Epithelial cell of esophagus (primary cell): ENCODE data around the gene BAIAP2L1.

ENCODE experiments used
- DNase-seq: peaks from one replicate; pipeline ENCODE4 v3.0.0; 2010; ENCODE audit warnings: low read depth
- H3K4me3 ChIP-seq: 2 replicates; pipeline ENCODE4 v1.5.1; 2011; ENCODE audit warnings: mild to moderate bottlenecking, low read length, control low read depth
- TF ChIP-seq, protein P1 (sequence below): IDR thresholded peaks from 2 replicates; pipeline ENCODE4 v1.5.1; 2011; ENCODE audit warnings: low read depth, mild to moderate bottlenecking, low read length, control low read depth, inconsistent platforms; ENCODE audit not compliant: insufficient read depth; ENCODE audit errors: missing control alignments

Gene BAIAP2L1

GRCh38 chr7:98354511-98355249 lies 46.2 kb downstream of the BAIAP2L1 start:
- peak; percentile 95 for DNase-seq
- TF ChIP-seq, protein P1, sequence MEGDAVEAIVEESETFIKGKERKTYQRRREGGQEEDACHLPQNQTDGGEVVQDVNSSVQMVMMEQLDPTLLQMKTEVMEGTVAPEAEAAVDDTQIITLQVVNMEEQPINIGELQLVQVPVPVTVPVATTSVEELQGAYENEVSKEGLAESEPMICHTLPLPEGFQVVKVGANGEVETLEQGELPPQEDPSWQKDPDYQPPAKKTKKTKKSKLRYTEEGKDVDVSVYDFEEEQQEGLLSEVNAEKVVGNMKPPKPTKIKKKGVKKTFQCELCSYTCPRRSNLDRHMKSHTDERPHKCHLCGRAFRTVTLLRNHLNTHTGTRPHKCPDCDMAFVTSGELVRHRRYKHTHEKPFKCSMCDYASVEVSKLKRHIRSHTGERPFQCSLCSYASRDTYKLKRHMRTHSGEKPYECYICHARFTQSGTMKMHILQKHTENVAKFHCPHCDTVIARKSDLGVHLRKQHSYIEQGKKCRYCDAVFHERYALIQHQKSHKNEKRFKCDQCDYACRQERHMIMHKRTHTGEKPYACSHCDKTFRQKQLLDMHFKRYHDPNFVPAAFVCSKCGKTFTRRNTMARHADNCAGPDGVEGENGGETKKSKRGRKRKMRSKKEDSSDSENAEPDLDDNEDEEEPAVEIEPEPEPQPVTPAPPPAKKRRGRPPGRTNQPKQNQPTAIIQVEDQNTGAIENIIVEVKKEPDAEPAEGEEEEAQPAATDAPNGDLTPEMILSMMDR, result no peak
- H3K4me3 ChIP-seq, result peak overlapping the region; percentile 9

DNA sequence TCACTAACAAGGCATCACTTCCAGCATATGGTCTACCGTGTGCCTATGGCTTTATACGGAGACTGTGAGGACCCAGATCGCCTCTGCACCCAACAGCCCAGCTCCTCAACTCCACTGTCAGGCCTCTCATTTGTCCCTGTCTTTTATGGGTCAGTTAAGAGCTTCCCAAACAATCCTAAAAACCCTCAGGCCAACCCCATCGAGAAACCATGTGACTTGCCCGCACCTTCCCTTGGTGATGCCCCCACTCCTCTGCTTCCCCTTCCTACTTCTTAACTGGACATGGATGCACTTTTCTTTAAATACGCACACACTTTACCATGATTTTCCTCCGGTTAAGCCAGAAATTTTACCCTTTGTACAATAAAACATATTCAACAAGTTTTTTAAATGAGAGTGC lies 46.8 kb downstream of the BAIAP2L1 start:
- TF ChIP-seq, protein P1, result no peak

DNA sequence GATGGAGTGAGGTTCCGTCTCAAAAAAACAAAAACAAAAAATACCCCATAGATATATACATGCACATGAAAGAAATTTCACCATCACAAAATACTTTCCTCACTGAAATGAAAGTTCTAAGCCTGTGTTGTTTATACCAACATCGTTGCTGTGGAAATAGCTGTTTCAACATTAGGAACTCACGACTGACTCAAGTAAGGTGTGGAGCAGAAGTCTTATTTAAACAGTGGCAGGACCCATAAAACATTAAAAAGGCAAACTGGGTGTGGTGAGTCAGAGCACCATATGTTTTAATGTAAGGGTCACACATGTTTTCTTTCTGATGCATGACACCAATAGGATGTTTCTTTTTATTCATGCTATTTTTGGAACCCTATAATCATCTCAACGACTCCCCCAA lies 48.3 kb downstream of the BAIAP2L1 start:
- peak; percentile 92 for DNase-seq
- TF ChIP-seq, protein P1, result no peak
- H3K4me3 ChIP-seq, result no peak overlapping the region

More for the DNA sequence above, 46.8 kb downstream of the BAIAP2L1 start:
- peak overlapping the region; percentile 9 for H3K4me3 ChIP-seq
- DNase-seq, result no peak

GRCh38 chr7:98351136-98351535 lies 49.8 kb downstream of the BAIAP2L1 start:
- no peak for DNase-seq
- TF ChIP-seq, protein P1, result no peak
- H3K4me3 ChIP-seq, result no peak overlapping the region

DNA sequence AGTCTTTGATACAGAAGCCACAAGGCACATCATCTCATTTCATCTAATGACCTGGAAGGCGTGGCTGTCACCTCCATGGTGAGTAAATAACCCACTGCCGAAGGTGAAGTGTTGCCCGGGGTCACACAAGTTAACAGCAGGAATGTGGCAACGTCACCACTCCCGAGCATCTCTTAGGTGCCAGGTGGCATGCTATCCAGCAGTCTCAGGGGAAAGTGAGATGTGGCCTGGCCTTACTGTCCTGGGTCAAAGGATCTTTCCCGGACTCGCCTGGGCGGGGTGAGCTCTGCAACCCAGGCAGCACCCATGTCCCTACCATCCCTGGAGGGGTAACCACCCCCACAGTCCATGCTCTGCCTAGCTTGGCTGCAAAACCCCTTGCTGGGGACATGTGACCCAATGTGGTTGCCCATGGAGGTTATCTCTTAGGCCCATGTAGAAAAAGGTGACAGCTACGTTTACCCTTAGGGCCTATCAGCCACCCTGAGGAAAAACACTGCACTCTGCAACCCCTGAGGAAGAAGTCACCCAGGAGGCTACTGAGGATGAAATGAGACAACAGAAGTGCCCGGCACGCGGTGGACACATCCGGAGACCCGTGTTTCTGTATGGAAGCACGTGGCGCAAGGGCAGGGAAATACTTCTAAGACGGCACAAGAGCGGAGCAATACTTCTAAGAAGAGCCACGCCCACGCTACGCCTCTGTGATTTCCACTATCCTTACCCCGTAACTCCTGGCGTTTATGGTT lies 52.0 kb downstream of the BAIAP2L1 start:
- no peak for DNase-seq
- TF ChIP-seq, protein P1, result no peak

DNA sequence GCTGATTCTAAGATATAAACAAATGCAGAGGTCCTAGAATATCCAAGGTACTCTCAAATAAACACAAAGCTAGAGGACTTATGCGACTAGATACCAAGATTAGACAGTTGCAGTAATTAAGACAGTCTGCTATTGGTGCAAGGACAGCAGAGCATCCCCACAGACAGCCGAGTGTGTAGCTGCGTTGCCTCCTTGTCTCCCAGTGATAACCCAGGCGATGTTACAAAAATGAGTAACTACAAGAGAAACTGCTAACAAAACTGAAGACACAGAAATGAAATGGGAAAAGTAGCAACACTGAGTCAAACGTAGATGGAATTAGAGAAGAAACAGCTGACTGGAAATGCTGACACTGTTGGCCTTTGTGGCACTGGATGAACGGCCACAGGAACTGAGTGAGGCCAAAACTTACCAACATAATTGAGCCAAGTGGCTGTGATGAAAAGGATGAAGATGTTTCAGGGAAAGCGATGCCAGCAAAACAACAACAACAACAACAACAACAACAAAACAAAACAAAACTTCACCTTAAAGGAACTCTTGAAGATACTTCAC lies 54.3 kb downstream of the BAIAP2L1 start:
- TF ChIP-seq, protein P1, result no peak
- DNase-seq, result no peak
- H3K4me3 ChIP-seq, result no peak overlapping the region

More for the DNA sequence above, 52.0 kb downstream of the BAIAP2L1 start:
- no peak overlapping the region for H3K4me3 ChIP-seq
